Upper lobe of right lung (tissue), 1 donor: ENCODE data around the gene DPH6. TPM values are rescaled to one million over a fixed set of nuclear protein-coding genes. Genes with fewer than 3 reads are reported as not detected.

ENCODE experiments used
- ATAC-seq: fragments of 200-7000 bp; cut with Tn5 transposase; one replicate; pipeline ENCODE4 v1.9.1; 2020; ENCODE audit warnings: mild to moderate bottlenecking, moderate library complexity
- DNase-seq: peaks from one replicate; pipeline ENCODE4 v3.0.0-alpha.2; 2020
- H3K27ac ChIP-seq: fragments of 200-600 bp; one replicate; pipeline ENCODE4 v1.8.0; 2022
- H3K27me3 ChIP-seq: fragments of 200-600 bp; one replicate; pipeline ENCODE4 v1.8.0; 2022; ENCODE audit warnings: mild to moderate bottlenecking
- H3K36me3 ChIP-seq: fragments of 200-600 bp; one replicate; pipeline ENCODE4 v1.8.0; 2022
- H3K4me1 ChIP-seq: fragments of 200-600 bp; one replicate; pipeline ENCODE4 v1.8.0; 2022
- H3K4me3 ChIP-seq: fragments of 200-600 bp; one replicate; pipeline ENCODE4 v1.8.0; 2022; ENCODE audit warnings: mild to moderate bottlenecking
- H3K9me3 ChIP-seq: fragments of 200-600 bp; one replicate; pipeline ENCODE4 v1.8.0; 2022
- CTCF ChIP-seq: fragments of 200-600 bp; IDR thresholded peaks from one replicate; pipeline ENCODE4 v1.8.0; 2022; ENCODE audit warnings: antibody characterized with exemption
- intact Hi-C: fragments of 100-400 bp; cut with DNase I; formaldehyde crosslinking; loops from one replicate; pipeline ENCODE4 v1.11.0; 2022
- total RNA-seq: library from RNA; stranded (reverse); fragmentation: NEBNext Ultra II Directional; extraction: Animal tissue kit (Norgen Biotek cat#: 25700); gene quantifications from one replicate; pipeline ENCODE4 v1.2.1, GENCODE V29; 2021
- donor health status: DM: no; HTN: yes; CAD: no; lungs with severe emphysema.

DPH6 gene
- total RNA-seq, 1 donor from 2014 or later: 15.8 TPM

GRCh38 chr15:35496585-35496984 is 49.4 kb downstream of the DPH6 start:
- Histone ChIP-seq H3K27me3 (no peaks in the 10 kb centered on the region), H3K36me3 (no peaks in the 10 kb centered on the region), H3K27ac (no peak overlapping the region), H3K4me3 (no peak overlapping the region), H3K9me3 (no peaks in the 10 kb centered on the region), H3K4me1 (no peaks in the 10 kb centered on the region)
- no peak for ATAC-seq
- no peak for DNase-seq
- intact Hi-C loops: no loop called here
- no peak for TF ChIP-seq CTCF

- no peak overlapping the region for H3K4me3 ChIP-seq
- DNase-seq (no peak), ATAC-seq (no peak)
- H3K27ac ChIP-seq: no peak overlapping the region
- H3K9me3 ChIP-seq: no peaks in the 10 kb centered on the region
- intact Hi-C loops: no loop called here
- no peaks in the 10 kb centered on the region for H3K36me3 ChIP-seq
- H3K27me3 ChIP-seq: no peaks in the 10 kb centered on the region
- TF ChIP-seq CTCF: no peak
- H3K4me1 ChIP-seq: no peaks in the 10 kb centered on the region
Observed at GRCh38 chr15:35495080-35495479, 50.9 kb downstream of the DPH6 start.

GRCh38 chr15:35491999-35492398 is 54.0 kb downstream of the DPH6 start:
- H3K27me3 ChIP-seq: no peaks in the 10 kb centered on the region
- H3K4me3 ChIP-seq: no peak overlapping the region
- H3K4me1 ChIP-seq: no peaks in the 10 kb centered on the region
- intact Hi-C loops: no loop called here
- ATAC-seq (no peak), DNase-seq (no peak)
- TF ChIP-seq CTCF: no peak
- H3K9me3 ChIP-seq: no peaks in the 10 kb centered on the region
- H3K36me3 ChIP-seq: no peaks in the 10 kb centered on the region
- no peak overlapping the region for H3K27ac ChIP-seq

DNA sequence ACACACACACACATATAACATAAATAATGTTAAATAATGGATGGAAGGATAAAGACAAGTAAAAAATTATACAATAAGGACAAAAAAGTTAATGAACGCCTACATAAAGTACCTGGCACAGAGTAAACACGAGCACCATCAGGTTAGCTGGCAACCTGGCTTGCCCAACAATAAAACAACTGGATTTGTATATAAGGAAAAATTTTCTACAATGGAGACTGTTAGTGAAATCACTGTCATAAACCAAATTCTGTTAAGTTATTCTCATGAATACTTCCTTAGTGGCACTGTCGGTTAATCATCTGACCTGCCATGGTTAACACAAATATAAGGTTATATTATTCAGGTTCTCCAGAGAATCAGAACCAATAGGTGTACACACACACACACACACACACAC is 54.8 kb downstream of the DPH6 start:
- no peaks in the 10 kb centered on the region for H3K9me3 ChIP-seq
- no peak overlapping the region for H3K27ac ChIP-seq
- H3K36me3 ChIP-seq: no peaks in the 10 kb centered on the region
- intact Hi-C loops: no loop called here
- H3K27me3 ChIP-seq: no peaks in the 10 kb centered on the region
- H3K4me1 ChIP-seq: no peaks in the 10 kb centered on the region
- DNase-seq (no peak), ATAC-seq (no peak)
- TF ChIP-seq CTCF: no peak
- no peak overlapping the region for H3K4me3 ChIP-seq

GRCh38 chr15:35490511-35490910 is 55.5 kb downstream of the DPH6 start:
- H3K9me3 ChIP-seq: no peaks in the 10 kb centered on the region
- no peak for TF ChIP-seq CTCF
- intact Hi-C loops: no loop called here
- DNase-seq (no peak), ATAC-seq (no peak)
- H3K36me3 ChIP-seq: no peaks in the 10 kb centered on the region
- no peak overlapping the region for H3K27ac ChIP-seq
- no peaks in the 10 kb centered on the region for H3K4me1 ChIP-seq
- H3K4me3 ChIP-seq: no peak overlapping the region
- H3K27me3 ChIP-seq: no peaks in the 10 kb centered on the region

DNA sequence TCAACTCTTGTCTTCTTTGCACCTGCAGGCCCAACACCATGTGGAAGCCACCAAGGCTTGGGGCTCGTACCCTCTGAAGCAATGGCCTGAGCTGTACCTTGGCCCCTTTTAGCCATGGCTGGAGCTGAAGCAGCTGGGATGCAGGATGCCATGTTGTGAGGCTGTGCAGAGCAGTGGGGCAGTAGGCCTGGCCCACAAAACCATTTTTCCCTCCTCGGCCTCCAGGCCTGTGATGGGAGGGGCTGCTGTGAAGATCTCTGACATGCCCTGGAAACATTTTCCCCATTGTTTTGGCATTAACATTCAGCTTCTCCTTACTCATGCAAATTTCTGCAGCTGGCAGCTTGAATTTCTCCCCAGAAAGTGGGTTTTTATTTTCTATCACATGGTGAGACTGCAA is 58.5 kb downstream of the DPH6 start:
- ATAC-seq (no peak), DNase-seq (no peak)
- H3K27me3 ChIP-seq: no peaks in the 10 kb centered on the region
- H3K4me1 ChIP-seq: no peaks in the 10 kb centered on the region
- no peaks in the 10 kb centered on the region for H3K36me3 ChIP-seq
- intact Hi-C loops: no loop called here
- TF ChIP-seq CTCF: no peak
- H3K9me3 ChIP-seq: no peaks in the 10 kb centered on the region
- H3K4me3 ChIP-seq: no peak overlapping the region
- H3K27ac ChIP-seq: no peak overlapping the region
